Endothelial cell of umbilical vein (primary cell): Measurements from ENCODE around the gene OR1J2. TPM values are rescaled to one million over a fixed set of nuclear protein-coding genes. Genes with fewer than 3 reads are reported as not detected.
"Not testable (repeated sequence)": the region's sequence is repeated elsewhere in the genome, so short reads cannot be mapped to it uniquely, and the experiment has no call there.

Experiments
- BruUV-seq: library from RNA; stranded (reverse); fragments of 400-500 nt; replicated peaks from 2 replicates; lab custom pipeline; 2021; lab: Mats Ljungman, UMichigan
- CTCF ChIA-PET: fragments of 300-600, 350-600 bp; sonication (Branson Sonifier 250); formaldehyde crosslinking; loops from one replicate; lab custom pipeline; 2021; ENCODE audit warnings: antibody characterized with exemption, inconsistent platforms; lab: Charles Lee
- POLR2A ChIA-PET: fragments of 300-600, 350-600 bp; sonication (Branson Sonifier 250); formaldehyde crosslinking; loops from one replicate; lab custom pipeline; 2021; ENCODE audit warnings: antibody characterized with exemption, inconsistent platforms; lab: Charles Lee
- DNase-seq: peaks from one replicate; pipeline ENCODE4 v3.0.0-alpha.2; 2011; ENCODE audit warnings: low read depth, low spot score
- FAIRE-seq: peaks from 2 replicates; lab custom pipeline; 2011; peaks lifted over from hg19 to GRCh38; lab: Jason Lieb, UNC
- H2AFZ ChIP-seq: 2 replicates; pipeline ENCODE4 v1.6.0; 2012; ENCODE audit warnings: low read depth, low read length, control low read depth, inconsistent platforms
- H3K27ac ChIP-seq: 2 replicates; pipeline ENCODE4 v1.5.1; 2011; ENCODE audit warnings: low read depth, mild to moderate bottlenecking, control low read depth, low read length, moderate library complexity; ENCODE audit not compliant: insufficient read depth
- H3K27me3 ChIP-seq, 2 experiments: 2 replicates each; pipeline versions ENCODE4 v1.6.0 to v1.6.1; 2011; ENCODE audit warnings: low read length in 2 of 2, mixed read lengths in 1 of 2; ENCODE audit not compliant: control insufficient read depth in 2 of 2, insufficient read depth in 2 of 2
- H3K36me3 ChIP-seq, 2 experiments: 2 replicates in 1 of 2; 3 replicates in 1 of 2; pipeline ENCODE4 v1.5.1; 2011; ENCODE audit warnings: low read length in 2 of 2, mild to moderate bottlenecking in 1 of 2, moderate library complexity in 1 of 2; ENCODE audit not compliant: control insufficient read depth in 2 of 2, insufficient read depth in 2 of 2; ENCODE audit errors: extremely low read depth in 1 of 2
- H3K4me1 ChIP-seq: 3 replicates; pipeline ENCODE4 v1.5.1; 2011; ENCODE audit warnings: mild to moderate bottlenecking, low read length; ENCODE audit not compliant: control insufficient read depth, insufficient read depth; ENCODE audit errors: extremely low read depth
- H3K4me2 ChIP-seq: 2 replicates; pipeline ENCODE4 v1.6.1; 2011; ENCODE audit warnings: low read length, control low read depth, mixed read lengths; ENCODE audit not compliant: insufficient read depth
- H3K4me3 ChIP-seq, 3 experiments: fragments of 200-600 bp in 1 of 3; sonication (generic), shearing (Covaris generic) in 1 of 3; replicated peaks in 1 of 3; 2 replicates each; pipeline ENCODE4 v1.5.1; 2011 to 2016; ENCODE audit warnings: control low read depth in 3 of 3, low read length in 3 of 3, mild to moderate bottlenecking in 2 of 3, inconsistent platforms in 1 of 3, low read depth in 1 of 3, moderate library complexity in 1 of 3; ENCODE audit not compliant: insufficient read depth in 1 of 3
- H3K79me2 ChIP-seq: 2 replicates; pipeline ENCODE4 v1.6.0; 2012; ENCODE audit warnings: low read length, inconsistent platforms; ENCODE audit not compliant: control insufficient read depth, insufficient read depth
- H3K9ac ChIP-seq: replicated peaks from 2 replicates; pipeline ENCODE3; 2011; ENCODE audit warnings: low read length, control low read depth; ENCODE audit not compliant: insufficient read depth; ENCODE audit errors: extremely low read depth
- H3K9me1 ChIP-seq: replicated peaks from 3 replicates; pipeline ENCODE4 v1.6.0; 2011; ENCODE audit warnings: mild to moderate bottlenecking, low read length; ENCODE audit not compliant: control insufficient read depth, insufficient read depth; ENCODE audit errors: extremely low read depth
- H3K9me3 ChIP-seq: replicated peaks from 2 replicates; pipeline ENCODE4 v1.5.1; 2012; ENCODE audit warnings: low read length, inconsistent platforms; ENCODE audit not compliant: control insufficient read depth, insufficient read depth
- H4K20me1 ChIP-seq: replicated peaks from 2 replicates; pipeline ENCODE3; 2011; ENCODE audit warnings: mild to moderate bottlenecking, low read length; ENCODE audit not compliant: control insufficient read depth, insufficient read depth; ENCODE audit errors: extremely low read depth
- EZH2 ChIP-seq: IDR thresholded peaks from 2 replicates; pipeline ENCODE4 v1.6.1; 2012; ENCODE audit warnings: borderline replicate concordance, low read depth, mild to moderate bottlenecking, moderate library complexity, low read length, inconsistent platforms; ENCODE audit not compliant: severe bottlenecking
- FOS ChIP-seq: IDR thresholded peaks from 2 replicates; pipeline ENCODE4 v1.6.1; 2011; ENCODE audit warnings: mild to moderate bottlenecking, low read length, moderate library complexity, borderline replicate concordance; ENCODE audit not compliant: insufficient read depth
- GATA2 ChIP-seq: IDR thresholded peaks from 2 replicates; pipeline ENCODE4 v1.7.0; 2011; ENCODE audit warnings: low read depth, mild to moderate bottlenecking, moderate library complexity, mixed read lengths, low read length; ENCODE audit not compliant: insufficient read length, insufficient read depth
- JUN ChIP-seq: IDR thresholded peaks from 2 replicates; pipeline ENCODE4 v1.6.1; 2011; ENCODE audit warnings: borderline replicate concordance, low read depth; ENCODE audit not compliant: insufficient read length, insufficient read depth
- MYC ChIP-seq: IDR thresholded peaks from one replicate; pipeline ENCODE4 v1.6.1; 2011; ENCODE audit warnings: mild to moderate bottlenecking, low read depth, low read length
- POLR2A ChIP-seq: IDR thresholded peaks from 2 replicates; pipeline ENCODE4 v1.6.1; 2012; ENCODE audit warnings: low read depth, mild to moderate bottlenecking, control low read depth, low read length
- dilution Hi-C: fragments of 300-500 bp; cut with MboI; formaldehyde crosslinking; loops from one replicate; pipeline ENCODE4 v1.15.0; 2019; ENCODE audit warnings: low sequenced_read_pairs; ENCODE audit not compliant: extremely low pct_ligation_motif_present
- intact Hi-C: fragments of 100-400 bp; cut with micrococcal nuclease; formaldehyde crosslinking; loops from one replicate; pipeline ENCODE4 v1.10.0; 2022
- polyA plus RNA-seq, 4 experiments: library from polyadenylated mRNA; depleted of rRNA in 3 of 4; stranded (reverse) in 3 of 4; unstranded in 1 of 4; fragments of >200 nt; gene quantifications; 2 replicates each; pipeline versions ENCODE4 v1.2.1 to v1.2.3, GENCODE V29; 2011 to 2012; ENCODE audit warnings: missing spikeins in 1 of 4
- total RNA-seq: library from RNA; stranded (reverse); gene quantifications from 2 replicates; pipeline ENCODE4 v1.2.3, GENCODE V29; 2021
- TF ChIP-seq, protein P1 (sequence below), 2 donors: IDR thresholded peaks; 1 replicate in 1 of 2; 2 replicates in 1 of 2; pipeline ENCODE4 v1.5.1; 2011; ENCODE audit warnings: low read length in 2 of 2, mild to moderate bottlenecking in 2 of 2, moderate library complexity in 2 of 2, control low read depth in 1 of 2, inconsistent platforms in 1 of 2, low read depth in 1 of 2; ENCODE audit not compliant: insufficient read depth in 1 of 2; ENCODE audit errors: extremely low read depth in 1 of 2
- TF ChIP-seq, protein P2 (sequence below): IDR thresholded peaks from 2 replicates; pipeline ENCODE4 v1.6.1; 2011; ENCODE audit not compliant: insufficient read depth, insufficient read length

The OR1J2 gene
- total and polyA plus RNA-seq, 2 donors (not counting 3 experiments of a cell fraction or from before 2014, with no cell fraction given) = not detected

DNA sequence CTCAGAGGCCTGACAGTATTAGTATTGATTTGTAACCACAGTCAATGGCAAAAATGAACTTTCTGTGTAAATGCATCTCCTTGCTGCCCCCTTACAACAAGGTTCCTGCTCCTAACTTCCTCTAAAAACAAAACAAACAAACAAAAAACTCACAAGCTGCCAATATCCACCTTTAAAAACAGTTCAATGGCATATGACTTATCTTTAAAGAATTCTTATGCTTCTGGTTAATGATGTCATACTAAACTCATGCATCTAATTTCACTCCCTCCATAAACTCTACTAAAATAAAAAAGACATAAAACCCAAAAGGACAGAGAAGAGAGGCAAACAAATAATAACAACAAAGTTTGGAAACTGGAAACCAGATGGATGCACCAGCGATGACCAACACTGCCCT, 25.5 kb downstream of the OR1J2 start:
- dilution Hi-C loops = no loop called here
- TF ChIP-seq, protein P1, sequence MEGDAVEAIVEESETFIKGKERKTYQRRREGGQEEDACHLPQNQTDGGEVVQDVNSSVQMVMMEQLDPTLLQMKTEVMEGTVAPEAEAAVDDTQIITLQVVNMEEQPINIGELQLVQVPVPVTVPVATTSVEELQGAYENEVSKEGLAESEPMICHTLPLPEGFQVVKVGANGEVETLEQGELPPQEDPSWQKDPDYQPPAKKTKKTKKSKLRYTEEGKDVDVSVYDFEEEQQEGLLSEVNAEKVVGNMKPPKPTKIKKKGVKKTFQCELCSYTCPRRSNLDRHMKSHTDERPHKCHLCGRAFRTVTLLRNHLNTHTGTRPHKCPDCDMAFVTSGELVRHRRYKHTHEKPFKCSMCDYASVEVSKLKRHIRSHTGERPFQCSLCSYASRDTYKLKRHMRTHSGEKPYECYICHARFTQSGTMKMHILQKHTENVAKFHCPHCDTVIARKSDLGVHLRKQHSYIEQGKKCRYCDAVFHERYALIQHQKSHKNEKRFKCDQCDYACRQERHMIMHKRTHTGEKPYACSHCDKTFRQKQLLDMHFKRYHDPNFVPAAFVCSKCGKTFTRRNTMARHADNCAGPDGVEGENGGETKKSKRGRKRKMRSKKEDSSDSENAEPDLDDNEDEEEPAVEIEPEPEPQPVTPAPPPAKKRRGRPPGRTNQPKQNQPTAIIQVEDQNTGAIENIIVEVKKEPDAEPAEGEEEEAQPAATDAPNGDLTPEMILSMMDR (IDR thresholded peaks at IDR 0.05; ENCODE audit: extremely low read depth in 1 of 2, insufficient read depth in 1 of 2, low read depth in 1 of 2, low read length in 2 of 2) = no peak
- TF ChIP-seq EZH2 (no peak), FOS (no peak), POLR2A (no peak), MYC (no peak), JUN (no peak), GATA2 (no peak)
- TF ChIP-seq, protein P2, sequence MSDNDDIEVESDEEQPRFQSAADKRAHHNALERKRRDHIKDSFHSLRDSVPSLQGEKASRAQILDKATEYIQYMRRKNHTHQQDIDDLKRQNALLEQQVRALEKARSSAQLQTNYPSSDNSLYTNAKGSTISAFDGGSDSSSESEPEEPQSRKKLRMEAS = no peak
- intact Hi-C loops = no loop called here

DNA sequence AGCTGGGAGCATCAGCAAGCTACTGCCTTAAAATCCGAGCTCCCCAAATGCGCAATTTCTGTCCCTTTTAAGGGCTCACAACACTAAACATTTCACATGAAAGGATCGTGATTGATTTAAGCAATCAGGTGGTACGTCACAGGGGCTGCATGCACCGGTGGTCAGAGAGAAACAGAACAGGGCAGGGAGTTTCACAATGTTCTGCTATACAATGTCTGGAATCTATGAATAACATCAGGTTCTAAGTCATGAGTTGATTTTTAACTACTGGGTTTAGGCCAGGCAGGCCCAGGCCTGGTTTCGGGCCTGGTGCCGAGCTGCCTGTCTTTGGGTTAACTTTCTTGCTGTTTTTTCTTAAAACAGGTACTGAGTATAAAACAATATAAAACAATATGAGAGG, 26.5 kb downstream of the OR1J2 start:
- H3K9me1 ChIP-seq, BruUV-seq, H4K20me1 ChIP-seq, H3K79me2 ChIP-seq, H3K4me3 ChIP-seq, H3K4me2 ChIP-seq, H3K27me3 ChIP-seq, intact Hi-C loops, dilution Hi-C loops, H3K9me3 ChIP-seq, H3K27ac ChIP-seq, H3K4me1 ChIP-seq, DNase-seq, POLR2A ChIA-PET, H3K36me3 ChIP-seq, H2AFZ ChIP-seq, FAIRE-seq, H3K9ac ChIP-seq: not testable (repeated sequence)
- CTCF ChIA-PET = interaction anchor here (0.6 kb wide), 1 partner anchor 36 kb away, joined by 3 read pairs; no protein-coding TSS in a partner anchor

More for the DNA sequence above, 25.5 kb downstream of the OR1J2 start:
- no peak overlapping the region for H3K4me2 ChIP-seq
- H4K20me1 ChIP-seq = no peaks in the 10 kb centered on the region
- FAIRE-seq (no peak), DNase-seq (no peak)
- H3K79me2 ChIP-seq = no peaks in the 10 kb centered on the region
- CTCF ChIA-PET = no interaction called here
- H3K27me3 ChIP-seq = no peaks in the 10 kb centered on the region
- H3K4me1 ChIP-seq = no peaks in the 10 kb centered on the region
- POLR2A ChIA-PET = no interaction called here
- no peaks in the 10 kb centered on the region for H3K36me3 ChIP-seq
- no peaks in the 10 kb centered on the region for H3K9me3 ChIP-seq
- H3K4me3 ChIP-seq = no peak overlapping the region
- no peak overlapping the region for H2AFZ ChIP-seq
- BruUV-seq = no TSS peak
- H3K27ac ChIP-seq = no peak overlapping the region
- H3K9me1 ChIP-seq = no peaks in the 10 kb centered on the region
- H3K9ac ChIP-seq = no peak overlapping the region
